SKM-1 (cell line): ENCODE measurements around the gene GRM1.
A peak's percentile ranks its signal among the peaks of the same experiment; 100 is the strongest.
"Not testable (repeated sequence)": the region's sequence is repeated elsewhere in the genome, so short reads cannot be mapped to it uniquely, and the experiment has no call there.

ENCODE experiments used
- DNase-seq: peaks from one replicate; lab custom pipeline; 2025; ENCODE audit not compliant: unreplicated experiment; lab: John Stamatoyannopoulos, UW

GRM1 gene

DNA sequence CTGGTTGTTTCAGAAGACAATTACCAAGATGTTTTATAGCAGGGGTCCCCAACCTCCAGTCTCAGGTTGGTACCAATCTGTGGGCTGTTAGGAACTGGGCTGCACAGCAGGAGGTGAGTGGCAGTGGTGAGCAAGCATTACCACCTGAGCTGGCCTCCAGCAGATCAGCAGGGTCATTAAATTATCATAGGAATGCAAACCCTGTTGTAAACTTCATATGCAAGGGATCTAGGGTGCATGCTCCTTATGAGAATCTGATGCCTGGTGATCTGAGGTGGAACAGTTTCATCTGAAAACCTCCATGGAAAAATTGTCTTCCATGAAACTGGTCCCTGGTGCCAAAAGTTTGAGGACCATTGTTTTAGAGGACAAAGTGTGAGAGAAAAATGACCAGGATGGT is 240.6 kb downstream of the GRM1 start:
- no peak for DNase-seq

DNA sequence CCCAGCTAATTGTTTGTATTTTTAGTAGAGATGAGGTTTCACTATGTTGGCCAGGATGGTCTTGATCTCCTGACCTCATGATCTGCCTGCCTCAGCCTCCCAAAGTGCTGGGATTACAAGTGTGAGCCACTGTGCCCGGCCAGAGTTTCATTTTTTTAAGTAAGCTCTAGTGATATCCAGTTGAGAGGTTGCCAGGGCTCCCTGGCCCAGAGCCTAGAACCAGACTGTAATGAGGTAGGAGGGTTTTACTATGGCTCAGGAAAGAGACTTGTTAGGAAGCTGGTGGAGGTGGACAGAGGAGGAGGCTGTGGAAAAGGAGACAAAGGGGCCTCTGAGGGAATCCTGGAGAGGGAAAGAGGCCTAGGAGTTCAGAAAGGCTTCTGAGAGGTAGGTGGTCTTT is 242.3 kb downstream of the GRM1 start:
- not testable (repeated sequence) for DNase-seq

DNA sequence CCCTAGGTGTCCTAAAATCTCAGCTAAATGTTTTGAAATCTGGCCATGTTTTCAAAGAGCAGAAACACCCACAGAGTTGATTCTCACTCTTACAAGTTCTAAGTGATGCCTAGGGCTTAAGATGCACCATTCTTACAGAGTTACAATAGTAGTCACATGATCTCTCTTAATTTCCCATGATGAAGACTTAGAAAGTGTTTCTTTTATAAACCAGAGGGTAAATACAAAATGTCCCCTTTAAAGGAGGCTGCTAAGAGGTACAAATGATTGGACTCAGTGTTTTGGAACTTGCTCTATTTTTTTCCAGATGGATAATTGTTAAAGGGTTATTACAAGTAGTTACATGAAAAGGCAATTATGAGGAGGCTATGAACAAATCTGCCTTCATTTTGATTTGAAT is 244.6 kb downstream of the GRM1 start:
- DNase-seq = no peak

DNA sequence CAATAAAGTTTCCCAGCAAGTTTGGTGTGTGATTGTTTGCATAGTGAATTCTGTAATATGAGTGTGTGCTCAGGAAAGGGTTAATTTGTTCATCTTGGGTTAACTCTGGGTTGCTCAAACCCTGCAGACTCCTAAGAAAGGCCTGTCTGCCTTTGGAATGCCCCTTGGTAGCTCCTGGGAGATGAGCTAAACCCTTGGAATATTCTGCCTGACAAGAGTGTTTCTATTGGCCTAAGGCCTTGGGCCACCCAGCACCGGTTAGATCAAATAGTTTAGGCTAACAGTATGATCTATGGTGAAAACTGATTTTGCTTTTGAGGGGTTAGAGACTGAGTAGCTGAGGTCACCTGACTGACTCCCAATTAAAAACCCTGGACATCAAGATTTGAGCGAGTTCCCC is 248.3 kb downstream of the GRM1 start:
- no peak for DNase-seq

DNA sequence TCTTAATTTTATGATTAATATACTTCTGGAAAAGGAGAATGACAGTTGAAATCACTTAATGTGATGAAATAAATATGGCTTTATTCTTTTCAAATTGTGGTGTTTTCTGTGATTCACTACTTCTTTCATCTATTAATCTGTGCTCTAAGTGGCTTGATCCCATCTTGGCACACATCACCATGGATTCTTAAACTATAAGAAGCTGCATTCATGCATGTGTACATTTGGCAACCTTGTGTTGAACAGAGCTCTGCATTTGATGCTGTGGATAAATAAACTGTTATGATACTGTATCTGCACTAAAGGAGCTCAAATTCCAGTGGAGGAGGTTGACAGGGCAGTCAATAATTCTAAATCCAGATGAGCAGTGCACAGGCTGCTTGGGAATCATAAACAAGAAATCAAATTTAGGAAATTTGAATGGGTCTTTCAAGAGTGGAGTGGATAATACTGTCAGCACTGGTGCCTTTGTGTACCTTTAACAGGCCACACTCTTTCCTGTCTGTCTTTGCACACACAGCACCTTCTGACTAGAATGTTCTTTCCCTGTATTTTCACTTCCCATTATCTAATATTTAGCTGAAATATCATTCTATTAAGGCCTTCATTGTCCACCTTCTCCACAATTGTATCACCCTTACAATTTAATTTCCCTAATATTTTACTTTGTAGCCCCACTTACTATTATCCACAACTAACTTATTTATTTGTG is 252.9 kb downstream of the GRM1 start:
- DNase-seq = no peak

GRCh38 chr6:146282837-146283236 is 254.0 kb downstream of the GRM1 start:
- DNase-seq = no peak

- no peak for DNase-seq
Observed at GRCh38 chr6:146284311-146284710, 255.4 kb downstream of the GRM1 start.

GRCh38 chr6:146286961-146287360 is 258.1 kb downstream of the GRM1 start:
- DNase-seq = no peak

DNA sequence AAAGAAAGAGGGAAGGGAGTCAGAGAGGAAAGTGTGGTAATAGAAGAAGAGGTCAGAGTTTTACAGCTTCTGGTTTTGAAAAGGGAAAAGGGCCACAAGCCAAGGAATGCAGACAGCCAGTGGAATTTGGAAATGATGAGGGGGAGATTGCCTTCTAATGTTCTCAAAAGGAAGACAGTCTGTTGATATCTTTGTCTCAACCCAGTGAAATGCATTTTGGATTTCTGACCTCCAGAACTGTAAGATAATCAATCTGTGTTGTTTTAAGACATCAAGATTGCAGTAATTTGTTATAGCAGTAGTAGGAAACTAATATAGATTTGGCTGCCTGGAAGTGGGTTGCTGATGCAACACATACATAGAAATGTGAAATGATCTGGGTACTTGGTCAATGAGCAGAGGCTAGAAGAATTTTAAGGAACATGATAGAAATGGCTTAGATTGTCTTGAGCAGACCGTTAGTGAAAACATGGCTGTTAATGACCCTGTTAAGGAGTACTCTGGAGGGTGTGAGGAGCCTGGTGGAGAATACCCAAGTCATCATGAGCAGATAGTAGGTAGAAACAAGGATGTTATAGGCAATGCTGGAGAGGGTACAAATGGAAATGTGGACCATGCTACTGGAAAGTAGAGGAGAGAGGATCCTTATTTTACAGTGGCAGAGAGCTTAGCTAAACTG is 259.0 kb downstream of the GRM1 start:
- peak; percentile 44 for DNase-seq

DNA sequence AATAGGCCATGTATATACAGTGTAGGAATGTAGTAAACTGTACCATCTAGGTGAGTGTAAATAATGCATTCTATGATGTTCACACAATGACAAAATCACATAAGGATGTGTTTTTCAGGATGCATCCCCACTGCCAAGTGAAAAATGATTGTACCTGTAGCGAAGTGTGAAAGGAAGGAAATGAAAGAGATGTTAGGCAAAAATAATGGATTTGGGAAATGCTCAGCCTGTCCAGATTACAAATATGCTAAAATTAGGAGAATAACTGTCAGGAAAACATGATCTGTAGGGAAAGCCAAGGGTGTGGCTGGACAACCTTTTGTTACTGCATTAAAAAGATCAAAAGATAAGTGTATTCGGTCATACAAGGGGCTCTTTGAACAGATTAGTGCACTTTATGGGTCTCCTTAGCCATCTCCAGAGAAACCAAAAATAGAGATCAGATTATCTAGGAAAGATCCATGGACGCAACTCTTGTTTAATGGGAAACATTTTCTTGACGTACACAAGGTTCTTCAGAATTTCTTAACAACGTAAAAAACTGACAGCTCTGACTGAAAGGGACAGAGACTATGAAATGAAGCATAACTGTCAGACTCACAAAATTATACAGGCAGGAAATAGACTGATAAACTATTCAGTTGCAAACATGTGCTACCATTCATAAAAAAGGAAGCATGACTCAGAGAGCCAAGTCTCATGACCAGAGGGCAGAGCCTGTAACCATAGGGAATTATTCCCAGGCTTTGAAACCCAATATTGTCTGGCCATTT is 261.1 kb downstream of the GRM1 start:
- no peak for DNase-seq

- DNase-seq = no peak
Observed at GRCh38 chr6:146290589-146290901, 261.7 kb downstream of the GRM1 start.

GRCh38 chr6:146292506-146292905 is 263.6 kb downstream of the GRM1 start:
- no peak for DNase-seq

DNA sequence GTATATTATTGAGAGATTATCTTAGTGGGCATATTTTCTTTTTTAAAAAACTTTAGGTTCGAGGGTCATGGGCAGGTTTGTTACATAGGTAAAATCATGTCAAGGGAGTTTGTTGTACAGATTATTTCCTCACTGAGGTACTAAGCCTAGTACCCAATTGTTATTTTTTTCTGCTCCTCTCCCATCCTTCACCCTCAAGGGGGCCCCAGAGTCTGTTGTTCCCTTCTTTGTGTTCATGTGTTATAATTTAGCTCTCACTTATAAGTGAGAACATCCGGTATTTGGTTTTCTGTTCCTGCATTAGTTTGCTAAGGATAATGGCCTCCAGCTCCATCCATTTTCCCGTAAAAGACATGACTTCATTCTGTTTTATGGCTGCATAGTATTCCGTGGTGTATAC is 266.8 kb downstream of the GRM1 start:
- no peak for DNase-seq

GRCh38 chr6:146297815-146298214 is 269.0 kb downstream of the GRM1 start:
- no peak for DNase-seq

GRCh38 chr6:146300521-146300920 is 271.7 kb downstream of the GRM1 start:
- DNase-seq = no peak

GRCh38 chr6:146301764-146302163 is 272.9 kb downstream of the GRM1 start:
- no peak for DNase-seq

GRCh38 chr6:146302994-146303393 is 274.1 kb downstream of the GRM1 start:
- DNase-seq = no peak

DNA sequence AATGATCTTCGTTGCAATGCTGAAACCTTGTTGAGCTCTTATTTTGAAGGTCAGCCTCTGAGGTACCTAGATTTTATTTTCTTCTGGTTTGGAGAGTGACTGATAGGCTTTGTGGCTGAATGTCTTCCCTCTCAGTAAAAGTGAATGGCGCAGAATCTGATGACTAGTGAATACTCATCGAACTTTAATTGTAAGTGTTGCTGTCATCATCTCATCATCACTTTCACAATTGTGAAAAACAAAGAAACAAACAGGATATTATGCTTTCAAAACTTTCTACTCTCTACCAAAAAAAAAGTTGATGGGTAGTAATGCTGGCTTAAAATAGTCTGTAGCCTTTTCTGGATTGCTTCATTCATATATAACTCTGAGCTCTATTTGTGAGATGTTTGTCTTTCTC is 275.3 kb downstream of the GRM1 start:
- no peak for DNase-seq

DNA sequence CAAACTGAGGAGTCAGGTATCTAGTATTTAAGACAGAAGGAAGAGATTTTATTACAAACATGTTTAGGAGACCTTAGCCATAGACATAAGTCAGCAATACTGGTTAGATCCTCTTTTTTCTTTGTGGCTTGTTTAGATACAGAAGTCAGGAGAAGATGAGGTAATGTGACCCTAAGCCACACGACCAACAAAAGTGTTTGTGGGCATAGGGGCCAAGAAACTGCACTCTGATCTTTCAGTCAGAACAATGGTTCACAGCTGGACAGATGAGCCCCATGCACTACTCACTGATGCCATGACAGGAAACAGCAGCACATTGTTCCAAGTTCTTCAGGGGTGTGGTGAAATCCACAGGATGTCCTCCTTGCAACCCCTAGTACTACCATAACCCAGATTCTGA is 276.2 kb downstream of the GRM1 start:
- peak; percentile 77 for DNase-seq

DNA sequence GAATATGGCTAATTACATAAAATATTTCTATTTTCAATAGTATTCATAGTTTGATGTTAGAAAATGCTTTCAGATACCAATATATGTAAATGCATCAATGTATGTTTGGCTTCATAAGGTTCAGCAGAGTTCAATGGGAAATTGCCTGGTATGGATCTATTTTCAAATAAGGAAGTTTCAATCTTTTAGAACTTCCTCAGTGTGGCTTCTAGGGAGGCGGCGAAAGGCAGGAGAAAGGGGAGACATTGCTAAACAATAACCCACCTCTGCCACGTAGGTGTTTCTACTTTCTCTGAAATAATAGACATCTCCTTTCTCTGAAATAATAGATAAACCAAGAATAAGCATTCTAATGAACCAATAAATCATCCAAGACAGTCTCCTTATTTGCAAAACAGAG is 277.1 kb downstream of the GRM1 start:
- peak; percentile 34 for DNase-seq

DNA sequence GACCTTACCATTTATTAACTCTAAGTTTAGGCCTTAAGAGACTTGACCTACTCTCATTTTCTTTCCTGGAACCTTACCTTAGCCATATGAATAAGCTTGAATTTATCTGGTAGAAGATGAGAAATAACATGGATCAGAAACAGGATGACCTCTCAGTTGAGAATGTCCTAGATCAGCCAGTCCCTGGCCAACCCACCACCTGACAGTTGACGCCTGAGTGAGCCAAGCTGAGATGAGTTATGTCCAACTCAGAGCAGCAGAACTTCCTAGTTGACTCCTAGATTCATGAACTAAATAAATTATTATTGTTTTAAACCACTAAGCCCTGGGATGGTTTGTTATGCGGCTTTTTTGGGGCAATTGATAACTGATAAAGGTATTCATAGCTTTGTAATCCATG is 281.8 kb downstream of the GRM1 start:
- DNase-seq = no peak

DNA sequence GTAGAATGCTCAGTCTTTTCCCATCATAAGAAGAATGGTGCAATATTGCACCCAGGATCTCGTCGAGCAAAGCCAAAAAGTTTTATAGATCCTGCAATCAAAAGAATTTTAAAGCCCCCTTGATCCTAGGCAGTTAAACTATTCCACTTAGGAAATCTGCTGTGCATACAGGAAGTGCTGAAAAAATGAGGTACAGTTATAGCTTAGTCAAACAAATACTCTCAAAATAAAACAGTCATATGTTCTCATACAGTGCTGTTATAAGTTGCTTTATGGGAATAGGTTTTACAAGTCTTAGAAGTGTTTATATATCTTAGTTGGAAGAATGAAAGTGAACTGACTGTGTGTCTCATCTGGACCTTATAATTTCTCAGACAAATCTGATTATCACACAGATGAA is 282.2 kb downstream of the GRM1 start:
- DNase-seq = no peak
